ENCODE results near the gene IL12RB2.

DNA sequence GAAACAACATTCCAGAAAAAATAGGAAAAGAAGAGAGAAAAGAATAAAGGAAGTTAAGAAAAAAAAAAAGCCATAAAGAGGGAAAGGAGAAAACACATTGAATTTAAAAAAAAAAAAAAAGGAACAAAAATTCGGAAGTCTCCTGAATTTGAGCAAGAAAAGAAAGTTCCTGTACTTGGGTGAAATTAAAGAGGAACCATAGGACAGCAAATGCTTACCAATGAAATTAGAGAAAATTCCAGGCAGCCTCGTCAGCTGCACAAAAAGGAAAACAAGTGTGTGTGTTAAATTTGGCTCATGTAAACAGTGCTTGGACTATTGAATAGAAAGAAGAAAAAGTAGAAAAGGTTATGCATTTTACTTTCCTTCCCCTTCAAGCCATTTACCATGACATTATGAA, 4.9 kb downstream of the IL12RB2 start:
- TF ChIP-seq, protein P1, sequence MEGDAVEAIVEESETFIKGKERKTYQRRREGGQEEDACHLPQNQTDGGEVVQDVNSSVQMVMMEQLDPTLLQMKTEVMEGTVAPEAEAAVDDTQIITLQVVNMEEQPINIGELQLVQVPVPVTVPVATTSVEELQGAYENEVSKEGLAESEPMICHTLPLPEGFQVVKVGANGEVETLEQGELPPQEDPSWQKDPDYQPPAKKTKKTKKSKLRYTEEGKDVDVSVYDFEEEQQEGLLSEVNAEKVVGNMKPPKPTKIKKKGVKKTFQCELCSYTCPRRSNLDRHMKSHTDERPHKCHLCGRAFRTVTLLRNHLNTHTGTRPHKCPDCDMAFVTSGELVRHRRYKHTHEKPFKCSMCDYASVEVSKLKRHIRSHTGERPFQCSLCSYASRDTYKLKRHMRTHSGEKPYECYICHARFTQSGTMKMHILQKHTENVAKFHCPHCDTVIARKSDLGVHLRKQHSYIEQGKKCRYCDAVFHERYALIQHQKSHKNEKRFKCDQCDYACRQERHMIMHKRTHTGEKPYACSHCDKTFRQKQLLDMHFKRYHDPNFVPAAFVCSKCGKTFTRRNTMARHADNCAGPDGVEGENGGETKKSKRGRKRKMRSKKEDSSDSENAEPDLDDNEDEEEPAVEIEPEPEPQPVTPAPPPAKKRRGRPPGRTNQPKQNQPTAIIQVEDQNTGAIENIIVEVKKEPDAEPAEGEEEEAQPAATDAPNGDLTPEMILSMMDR (IDR thresholded peaks at IDR 0.05), result no peak
- TF ChIP-seq POLR2A (IDR thresholded peaks at IDR 0.05), result no peak

All from uterus (tissue), 2 donors.